Sigmoid colon (tissue), 7 donors: ENCODE results near the gene SMIM32. TPM values are rescaled to one million over a fixed set of nuclear protein-coding genes. Genes with fewer than 3 reads are reported as not detected.

Experiments
- DNase-seq: peaks from one replicate; pipeline ENCODE4 v3.0.0-alpha.2; 2019
- H3K27ac ChIP-seq, 4 donors: fragments of 200-600 bp; sonication (generic); one replicate each; pipeline ENCODE4 v1.5.1; 2016 to 2019; ENCODE audit warnings: mild to moderate bottlenecking in 1 of 4
- H3K27me3 ChIP-seq, 3 donors: fragments of 200-600 bp; sonication (generic); one replicate each; pipeline ENCODE4 v1.5.1; 2019; ENCODE audit warnings: mild to moderate bottlenecking in 1 of 3
- H3K36me3 ChIP-seq, 4 donors: fragments of 200-600 bp; sonication (generic); one replicate each; pipeline ENCODE4 v1.5.1; 2016 to 2019
- H3K4me1 ChIP-seq, 4 donors: fragments of 200-600 bp; sonication (generic); one replicate each; pipeline ENCODE4 v1.5.1; 2017 to 2019
- H3K4me3 ChIP-seq, 4 donors: fragments of 200-600 bp; sonication (generic); one replicate each; pipeline ENCODE4 v1.5.1; 2017 to 2019; ENCODE audit warnings: mild to moderate bottlenecking in 2 of 4, moderate library complexity in 1 of 4
- H3K9me3 ChIP-seq, 4 donors: fragments of 200-600 bp in 3 of 4; sonication (generic) in 3 of 4; one replicate each; pipeline versions ENCODE4 v1.5.1 to v1.6.1; 2013 to 2019
- EP300 ChIP-seq, 4 donors: sonication (generic); formaldehyde crosslinking; IDR thresholded peaks; one replicate each; pipeline ENCODE4 v1.6.1; 2017; ENCODE audit warnings: antibody characterized with exemption in 4 of 4
- POLR2A ChIP-seq, 2 donors: fragments of 450-650 bp; IDR thresholded peaks; one replicate each; pipeline ENCODE4 v1.6.1; 2016; ENCODE audit warnings: antibody characterized with exemption in 2 of 2, mild to moderate bottlenecking in 2 of 2, moderate library complexity in 2 of 2
- POLR2AphosphoS5 ChIP-seq, 4 donors: sonication (generic); formaldehyde crosslinking; IDR thresholded peaks; one replicate each; pipeline ENCODE4 v1.6.1; 2017; ENCODE audit warnings: antibody characterized with exemption in 4 of 4
- WGBS, 2 donors: extraction: QIAGEN DNeasy Blood & Tissue Kit; methylation state at CpG; one replicate each; pipeline ENCODE4 v1.1.7; 2013; 5-methylcytosine and 5-hydroxymethylcytosine counted together
- intact Hi-C: fragments of 100-400 bp; cut with DNase I; formaldehyde crosslinking; loops from one replicate; pipeline ENCODE4 v1.15.1; 2023
- polyA plus RNA-seq, 3 donors: library from polyadenylated mRNA; stranded (reverse); fragments of 200-250 nt; gene quantifications; one replicate each; pipeline ENCODE4 v1.2.3, GENCODE V29; 2013
- total RNA-seq, 4 donors: library from RNA; depleted of rRNA; stranded (reverse); fragments of >200 nt; gene quantifications; one replicate each; pipeline ENCODE4 v1.1.0, GENCODE V29; 2016
- TF ChIP-seq, protein P1 (sequence below), 4 experiments: fragments of 450-650 bp in 3 of 4; fragments of 200-600 bp in 1 of 4; IDR thresholded peaks; one replicate each; pipeline ENCODE4 v1.5.1; 2016 to 2019; ENCODE audit warnings: antibody characterized with exemption in 4 of 4, mild to moderate bottlenecking in 3 of 4, moderate library complexity in 2 of 4
- donor health status: healthy with polysubstance abuse.
- donor health status: Bipolar disorder and iron deficiency.
- donor health status: healthy.

Gene SMIM32
- total and polyA plus RNA-seq, 7 donors = 0.36 to 10.8 (median 9.6) TPM; not detected in 3

- Histone ChIP-seq H3K27ac (no peak overlapping the region), H3K27me3 (no peaks in the 10 kb centered on the region), H3K4me3 (no peak overlapping the region), H3K4me1 (no peaks in the 10 kb centered on the region), H3K36me3 (peaks cover 0 to 35% (median 0%) of the 10 kb centered on the region in 4 donors), H3K9me3 (no peaks in the 10 kb centered on the region)
- TF ChIP-seq POLR2A (IDR thresholded peaks at IDR 0.05) = no peak
- TF ChIP-seq, protein P1, sequence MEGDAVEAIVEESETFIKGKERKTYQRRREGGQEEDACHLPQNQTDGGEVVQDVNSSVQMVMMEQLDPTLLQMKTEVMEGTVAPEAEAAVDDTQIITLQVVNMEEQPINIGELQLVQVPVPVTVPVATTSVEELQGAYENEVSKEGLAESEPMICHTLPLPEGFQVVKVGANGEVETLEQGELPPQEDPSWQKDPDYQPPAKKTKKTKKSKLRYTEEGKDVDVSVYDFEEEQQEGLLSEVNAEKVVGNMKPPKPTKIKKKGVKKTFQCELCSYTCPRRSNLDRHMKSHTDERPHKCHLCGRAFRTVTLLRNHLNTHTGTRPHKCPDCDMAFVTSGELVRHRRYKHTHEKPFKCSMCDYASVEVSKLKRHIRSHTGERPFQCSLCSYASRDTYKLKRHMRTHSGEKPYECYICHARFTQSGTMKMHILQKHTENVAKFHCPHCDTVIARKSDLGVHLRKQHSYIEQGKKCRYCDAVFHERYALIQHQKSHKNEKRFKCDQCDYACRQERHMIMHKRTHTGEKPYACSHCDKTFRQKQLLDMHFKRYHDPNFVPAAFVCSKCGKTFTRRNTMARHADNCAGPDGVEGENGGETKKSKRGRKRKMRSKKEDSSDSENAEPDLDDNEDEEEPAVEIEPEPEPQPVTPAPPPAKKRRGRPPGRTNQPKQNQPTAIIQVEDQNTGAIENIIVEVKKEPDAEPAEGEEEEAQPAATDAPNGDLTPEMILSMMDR (IDR thresholded peaks at IDR 0.05) = no peak
- TF ChIP-seq POLR2AphosphoS5 (IDR thresholded peaks at IDR 0.05) = no peak
- no peak for TF ChIP-seq EP300 (IDR thresholded peaks at IDR 0.05)
- WGBS, 2 donors = 89 to 95% methylated on average over 3 of the region's 3 CpGs
- intact Hi-C loops = no loop called here
- no peak for DNase-seq
Measured at GRCh38 chr5:136169218-136169617, 23.7 kb downstream of the SMIM32 start.

DNA sequence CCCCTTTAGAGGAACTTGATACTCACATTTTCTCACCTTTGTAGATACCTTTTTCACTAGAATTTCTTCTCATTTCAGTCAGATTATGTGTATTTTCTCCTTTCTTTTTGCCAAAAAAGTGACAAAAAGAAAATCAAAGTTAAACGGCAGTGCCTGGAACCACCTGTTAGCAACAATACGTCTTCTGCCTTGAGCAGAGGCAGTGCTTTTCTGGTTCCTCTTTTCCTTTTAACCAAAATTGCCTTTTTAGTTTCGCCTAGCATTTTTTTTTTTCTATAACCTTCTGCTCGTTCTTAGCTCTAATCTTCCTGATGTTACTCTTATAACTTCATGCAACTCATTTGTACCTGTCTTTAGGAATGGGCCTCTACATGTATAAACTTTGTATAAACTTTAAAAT is 26.1 kb downstream of the SMIM32 start:
- H3K27ac ChIP-seq = no peak overlapping the region
- no peaks in the 10 kb centered on the region for H3K9me3 ChIP-seq
- no peak for DNase-seq
- H3K27me3 ChIP-seq = no peaks in the 10 kb centered on the region
- TF ChIP-seq POLR2A (IDR thresholded peaks at IDR 0.05) (no peak), EP300 (IDR thresholded peaks at IDR 0.05) (no peak), POLR2AphosphoS5 (IDR thresholded peaks at IDR 0.05) (no peak)
- TF ChIP-seq, protein P1 (IDR thresholded peaks at IDR 0.05) = no peak
- peaks cover 0 to 2% (median 0%) of the 10 kb centered on the region in 4 donors for H3K4me1 ChIP-seq
- peaks cover 0 to 37% (median 0%) of the 10 kb centered on the region in 4 donors for H3K36me3 ChIP-seq
- no peak overlapping the region for H3K4me3 ChIP-seq
- intact Hi-C loops = no loop called here
- 58 to 85% methylated on average over 4 of the region's 4 CpGs for WGBS, 2 donors

DNA sequence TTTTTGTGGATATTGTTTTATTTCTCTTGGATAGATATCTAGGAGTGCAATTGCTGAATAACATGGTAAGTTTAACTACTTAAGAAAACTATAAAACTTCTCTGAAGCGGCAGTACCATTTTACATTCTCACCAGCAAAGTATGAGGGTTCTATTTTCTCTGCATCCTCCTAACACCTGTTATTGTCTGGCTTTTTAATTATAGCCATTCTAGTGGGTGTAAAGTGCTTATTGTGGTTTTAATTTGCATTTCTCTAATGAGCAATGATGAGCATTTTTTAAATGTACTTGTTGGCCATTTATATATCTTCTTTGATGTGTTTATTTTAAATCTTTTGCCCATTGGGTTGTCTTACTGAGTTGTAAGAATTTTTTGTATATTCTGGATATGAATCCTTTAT is 28.7 kb downstream of the SMIM32 start:
- Histone ChIP-seq H3K27me3 (no peaks in the 10 kb centered on the region), H3K4me1 (peaks cover 0 to 18% (median 10%) of the 10 kb centered on the region in 4 donors), H3K4me3 (no peak overlapping the region), H3K36me3 (peaks cover 0 to 41% (median 0%) of the 10 kb centered on the region in 4 donors), H3K27ac (no peak overlapping the region), H3K9me3 (no peaks in the 10 kb centered on the region)
- DNase-seq = no peak
- 90 to 91% methylated on average over 1 of the region's 1 CpG for WGBS, 2 donors
- intact Hi-C loops = no loop called here
- no peak for TF ChIP-seq POLR2A (IDR thresholded peaks at IDR 0.05)

GRCh38 chr5:136162008-136162407 is 31.0 kb downstream of the SMIM32 start:
- Histone ChIP-seq H3K9me3 (no peaks in the 10 kb centered on the region), H3K4me3 (no peak overlapping the region), H3K36me3 (peaks cover 0 to 27% (median 0%) of the 10 kb centered on the region in 4 donors), H3K27ac (no peak overlapping the region), H3K27me3 (no peaks in the 10 kb centered on the region), H3K4me1 (peaks cover 0 to 36% (median 19%) of the 10 kb centered on the region in 4 donors)
- intact Hi-C loops = no loop called here
- WGBS, 2 donors = 70 to 75% methylated on average over 4 of the region's 4 CpGs
- TF ChIP-seq EP300 (IDR thresholded peaks at IDR 0.05) = no peak
- TF ChIP-seq, protein P1 (IDR thresholded peaks at IDR 0.05) = no peak
- TF ChIP-seq POLR2A (IDR thresholded peaks at IDR 0.05) = no peak
- no peak for TF ChIP-seq POLR2AphosphoS5 (IDR thresholded peaks at IDR 0.05)
- no peak for DNase-seq

DNA sequence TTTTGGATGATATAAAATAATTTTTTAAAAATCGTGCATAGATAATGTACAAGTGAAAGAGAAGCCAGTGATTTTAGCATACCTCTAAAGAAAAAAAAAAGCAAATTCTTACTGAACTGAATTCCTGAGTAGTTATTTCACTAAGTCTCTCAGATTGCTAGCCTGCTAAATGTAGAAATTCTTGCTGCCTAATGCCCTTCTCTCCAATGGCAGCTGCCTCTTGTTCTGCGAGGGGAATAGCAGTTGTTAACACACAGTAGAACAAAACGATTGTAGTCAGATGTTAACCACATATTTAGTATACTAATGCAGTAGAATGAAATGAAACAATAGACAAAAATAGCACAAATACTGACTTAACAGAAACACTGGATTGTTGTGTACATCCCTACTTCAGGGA is 33.5 kb downstream of the SMIM32 start:
- Histone ChIP-seq H3K27me3 (no peaks in the 10 kb centered on the region), H3K9me3 (no peaks in the 10 kb centered on the region), H3K4me3 (no peak overlapping the region), H3K4me1 (peaks cover 0 to 41% (median 24%) of the 10 kb centered on the region in 4 donors), H3K27ac (no peak overlapping the region), H3K36me3 (peaks cover 0 to 45% (median 11%) of the 10 kb centered on the region in 4 donors)
- WGBS, 2 donors = 69 to 77% methylated on average over 3 of the region's 3 CpGs
- intact Hi-C loops = no loop called here
- TF ChIP-seq POLR2AphosphoS5 (IDR thresholded peaks at IDR 0.05) (no peak), POLR2A (IDR thresholded peaks at IDR 0.05) (no peak), EP300 (IDR thresholded peaks at IDR 0.05) (no peak)
- TF ChIP-seq, protein P1 (IDR thresholded peaks at IDR 0.05) = no peak
- DNase-seq = no peak
